ENCODE data around the gene UBE3D. TPM values are rescaled to one million over a fixed set of nuclear protein-coding genes. Genes with fewer than 3 reads are reported as not detected.

The UBE3D gene
- total RNA-seq, 1 experiment from 2014 or later, result 10.9 TPM

DNA sequence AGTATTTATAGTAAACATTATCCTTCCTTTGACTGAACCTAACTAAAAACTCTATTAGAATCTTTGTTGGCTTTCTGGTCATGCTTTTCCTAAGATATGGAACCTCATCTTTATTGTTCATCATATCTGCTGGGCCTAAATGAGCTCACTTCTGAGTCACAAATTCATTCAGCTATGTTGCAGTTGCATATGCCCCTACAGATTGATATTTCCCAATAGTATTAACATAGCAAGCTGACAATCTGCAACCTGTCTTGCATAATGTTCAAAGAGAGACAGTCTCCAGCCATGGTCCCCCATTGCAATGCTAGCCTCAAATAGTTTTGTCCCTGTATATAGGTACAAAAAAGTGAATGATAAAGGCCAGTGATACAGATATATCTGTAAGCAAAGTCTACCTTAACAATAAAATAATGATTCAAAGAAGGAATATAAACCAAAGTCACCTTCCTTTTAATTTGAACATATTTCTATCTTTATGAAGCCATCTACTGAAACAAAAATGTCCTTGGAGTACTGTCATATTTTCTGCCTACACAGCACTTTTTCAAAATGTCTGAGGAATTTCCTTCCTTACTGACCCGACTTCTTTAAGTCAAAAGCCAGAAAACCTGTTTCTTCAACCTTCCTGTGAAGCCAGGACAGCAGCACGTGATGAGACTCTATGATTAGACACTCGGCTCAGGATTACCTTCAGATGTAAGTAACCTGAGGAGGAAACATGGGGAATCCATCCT lies 140.7 kb downstream of the UBE3D start:
- peaks cover 2% of the 10 kb centered on the region for H3K36me3 Mint-ChIP-seq (ENCODE audit: insufficient read depth, unreplicated experiment)
- no peaks in the 10 kb centered on the region for H3K27me3 ChIP-seq (replicated peaks; ENCODE audit: control insufficient read depth, insufficient read depth, low read length)
- DNase-seq, result no peak
- no peak overlapping the region for H3K27ac Mint-ChIP-seq (ENCODE audit: unreplicated experiment)
- BruUV-seq (replicated peaks), result no TSS peak
- no peaks in the 10 kb centered on the region for H3K4me1 ChIP-seq
- H3K36me3 ChIP-seq (ENCODE audit: control insufficient read depth, insufficient read depth, low read length), result no peaks in the 10 kb centered on the region
- ChIA-PET POLR2A (no interaction called here), CTCF (no interaction called here)
- TF ChIP-seq, protein P1, sequence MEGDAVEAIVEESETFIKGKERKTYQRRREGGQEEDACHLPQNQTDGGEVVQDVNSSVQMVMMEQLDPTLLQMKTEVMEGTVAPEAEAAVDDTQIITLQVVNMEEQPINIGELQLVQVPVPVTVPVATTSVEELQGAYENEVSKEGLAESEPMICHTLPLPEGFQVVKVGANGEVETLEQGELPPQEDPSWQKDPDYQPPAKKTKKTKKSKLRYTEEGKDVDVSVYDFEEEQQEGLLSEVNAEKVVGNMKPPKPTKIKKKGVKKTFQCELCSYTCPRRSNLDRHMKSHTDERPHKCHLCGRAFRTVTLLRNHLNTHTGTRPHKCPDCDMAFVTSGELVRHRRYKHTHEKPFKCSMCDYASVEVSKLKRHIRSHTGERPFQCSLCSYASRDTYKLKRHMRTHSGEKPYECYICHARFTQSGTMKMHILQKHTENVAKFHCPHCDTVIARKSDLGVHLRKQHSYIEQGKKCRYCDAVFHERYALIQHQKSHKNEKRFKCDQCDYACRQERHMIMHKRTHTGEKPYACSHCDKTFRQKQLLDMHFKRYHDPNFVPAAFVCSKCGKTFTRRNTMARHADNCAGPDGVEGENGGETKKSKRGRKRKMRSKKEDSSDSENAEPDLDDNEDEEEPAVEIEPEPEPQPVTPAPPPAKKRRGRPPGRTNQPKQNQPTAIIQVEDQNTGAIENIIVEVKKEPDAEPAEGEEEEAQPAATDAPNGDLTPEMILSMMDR (IDR thresholded peaks at IDR 0.05; ENCODE audit: insufficient read depth in 1 of 2, low read depth in 1 of 2, low read length in 1 of 2, severe bottlenecking in 1 of 2, unreplicated experiment in 1 of 2), result no peak
- H3K4me3 Mint-ChIP-seq (ENCODE audit: unreplicated experiment), result no peak overlapping the region
- H3K9me3 Mint-ChIP-seq (ENCODE audit: unreplicated experiment), result peaks cover 8% of the 10 kb centered on the region
- no peaks in the 10 kb centered on the region for H3K27me3 Mint-ChIP-seq (ENCODE audit: insufficient read depth, unreplicated experiment)
- H3K4me3 ChIP-seq (ENCODE audit: low read depth, low read length), result no peak overlapping the region
- intact Hi-C loops (cut with micrococcal nuclease; ENCODE audit: unreplicated experiment), result no loop called here
- peaks cover 8% of the 10 kb centered on the region; the same call in 1 of the 2 replicates for H3K9me3 ChIP-seq
- no peaks in the 10 kb centered on the region for H3K4me1 Mint-ChIP-seq (ENCODE audit: low read depth, unreplicated experiment)

DNA sequence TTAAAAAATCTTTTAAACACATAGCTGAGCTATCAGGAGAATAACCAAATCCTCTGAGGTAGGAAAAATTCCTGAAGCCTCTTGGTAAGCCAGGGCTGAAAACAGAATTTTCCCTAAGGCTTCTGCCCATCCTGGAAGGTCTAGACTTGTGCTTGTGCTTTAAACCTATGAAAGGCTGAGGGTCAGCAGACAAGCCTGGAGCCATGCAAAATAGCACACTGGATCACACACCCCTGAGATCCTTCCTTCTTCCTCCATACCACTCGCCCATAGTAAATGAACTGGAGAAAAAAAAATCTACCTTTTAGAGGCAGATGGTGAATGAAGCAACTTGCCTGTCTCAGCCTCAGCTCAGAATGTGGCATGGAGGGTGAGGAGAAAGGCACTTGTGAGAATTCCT lies 144.4 kb downstream of the UBE3D start:
- no peaks in the 10 kb centered on the region; the same call in 1 of the 2 replicates for H3K36me3 ChIP-seq (ENCODE audit: control insufficient read depth, insufficient read depth, low read length)
- Mint-ChIP-seq H3K36me3 (ENCODE audit: insufficient read depth, unreplicated experiment) (no peaks in the 10 kb centered on the region), H3K27me3 (ENCODE audit: insufficient read depth, unreplicated experiment) (no peaks in the 10 kb centered on the region), H3K4me1 (ENCODE audit: low read depth, unreplicated experiment) (peaks cover 21% of the 10 kb centered on the region), H3K4me3 (ENCODE audit: unreplicated experiment) (no peak overlapping the region), H3K9me3 (ENCODE audit: unreplicated experiment) (peaks cover 9% of the 10 kb centered on the region), H3K27ac (ENCODE audit: unreplicated experiment) (no peak overlapping the region)
- no TSS peak for BruUV-seq (replicated peaks)
- H3K27me3 ChIP-seq (replicated peaks; ENCODE audit: control insufficient read depth, insufficient read depth, low read length), result no peaks in the 10 kb centered on the region
- intact Hi-C loops (cut with micrococcal nuclease; ENCODE audit: unreplicated experiment), result no loop called here
- no peak for DNase-seq
- ChIA-PET POLR2A (no interaction called here), CTCF (no interaction called here)
- H3K4me3 ChIP-seq (ENCODE audit: low read depth, low read length), result no peak overlapping the region
- peaks cover 18% of the 10 kb centered on the region for H3K4me1 ChIP-seq
- TF ChIP-seq, protein P1 (IDR thresholded peaks at IDR 0.05; ENCODE audit: insufficient read depth in 1 of 2, low read depth in 1 of 2, low read length in 1 of 2, severe bottlenecking in 1 of 2, unreplicated experiment in 1 of 2), result no peak
- peaks cover 13% of the 10 kb centered on the region; the same call in 1 of the 2 replicates for H3K9me3 ChIP-seq

DNA sequence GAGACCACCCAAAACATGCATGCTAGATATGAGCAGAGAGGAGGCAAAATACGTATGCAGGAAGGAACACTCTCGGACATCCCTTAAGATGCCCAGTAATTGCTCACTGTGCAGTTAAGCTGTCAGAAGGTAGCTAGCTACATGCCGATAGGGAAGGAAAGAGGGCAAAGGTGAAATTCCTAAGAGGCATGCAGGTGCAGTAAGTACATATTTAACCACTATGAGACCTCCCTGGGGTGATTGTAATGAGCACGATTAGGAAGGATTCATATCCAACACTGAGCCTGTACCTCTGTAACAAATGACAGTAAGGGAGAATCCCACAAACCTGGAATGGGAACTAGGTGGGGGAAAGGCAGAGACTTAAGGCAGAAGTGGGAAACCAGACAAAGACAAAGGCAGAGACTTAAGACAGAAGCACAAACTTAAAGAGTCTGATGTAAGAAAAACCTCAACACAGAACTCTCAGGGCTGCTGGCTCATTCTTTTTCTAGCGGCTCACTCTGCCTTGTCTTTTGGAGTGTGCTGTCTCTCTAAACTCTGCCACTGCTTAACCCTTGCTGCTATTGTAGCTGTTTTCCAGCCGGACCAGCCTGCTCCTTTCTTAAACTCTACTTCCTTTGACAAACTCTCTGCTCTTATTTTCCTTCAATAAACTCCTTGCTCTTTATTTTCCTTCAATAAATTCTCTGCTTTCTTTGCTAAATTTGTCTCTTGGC lies 148.1 kb downstream of the UBE3D start:
- peak; percentile 57 to 66 for DNase-seq
- no peaks in the 10 kb centered on the region for H3K27me3 Mint-ChIP-seq (ENCODE audit: insufficient read depth, unreplicated experiment)
- TF ChIP-seq, protein P1 (IDR thresholded peaks at IDR 0.05; ENCODE audit: insufficient read depth in 1 of 2, low read depth in 1 of 2, low read length in 1 of 2, severe bottlenecking in 1 of 2, unreplicated experiment in 1 of 2), result no peak
- H3K9me3 Mint-ChIP-seq (ENCODE audit: unreplicated experiment), result peaks cover 9% of the 10 kb centered on the region
- H3K36me3 ChIP-seq (ENCODE audit: control insufficient read depth, insufficient read depth, low read length), result no peaks in the 10 kb centered on the region; the same call in 1 of the 2 replicates
- no peak overlapping the region for H3K4me3 ChIP-seq (ENCODE audit: low read depth, low read length)
- H3K4me1 ChIP-seq, result peaks cover 18% of the 10 kb centered on the region
- ChIA-PET POLR2A (no interaction called here), CTCF (no interaction called here)
- H3K27me3 ChIP-seq (replicated peaks; ENCODE audit: control insufficient read depth, insufficient read depth, low read length), result no peaks in the 10 kb centered on the region
- H3K9me3 ChIP-seq, result peaks cover 13% of the 10 kb centered on the region; the same call in 1 of the 2 replicates
- peaks cover 27% of the 10 kb centered on the region for H3K4me1 Mint-ChIP-seq (ENCODE audit: low read depth, unreplicated experiment)
- peaks cover 5% of the 10 kb centered on the region for H3K36me3 Mint-ChIP-seq (ENCODE audit: insufficient read depth, unreplicated experiment)
- peak overlapping the region; percentile 59 for H3K4me3 Mint-ChIP-seq (ENCODE audit: unreplicated experiment)
- peak overlapping the region; percentile 79 for H3K27ac Mint-ChIP-seq (ENCODE audit: unreplicated experiment)
- intact Hi-C loops (cut with micrococcal nuclease; ENCODE audit: unreplicated experiment), result loop anchor here (5.0 kb wide), 2 partner anchors 45 to 140 kb away; no protein-coding TSS in a partner anchor
- no TSS peak for BruUV-seq (replicated peaks)

All from Caco-2 (cell line).